GM23338 (cell line): ENCODE measurements around the gene BATF2. TPM values are rescaled to one million over a fixed set of nuclear protein-coding genes. Genes with fewer than 3 reads are reported as not detected.

Experiments used
- ATAC-seq: fragments of 200-7000 bp; cut with Tn5 transposase; 3 replicates; pipeline ENCODE4 v1.9.1; 2020
- DNase-seq: peaks from one replicate; pipeline ENCODE4 v3.0.0-alpha.2; 2015; ENCODE audit warnings: low spot score
- H2AFZ ChIP-seq: fragments of 200-600 bp; sonication (generic); 2 replicates; pipeline ENCODE4 v1.8.0; 2016; ENCODE audit warnings: antibody characterized with exemption, mild to moderate bottlenecking, moderate library complexity
- H3F3A ChIP-seq: fragments of 200-600 bp; sonication (generic); replicated peaks from 2 replicates; pipeline ENCODE4 v1.8.0; 2017; ENCODE audit warnings: antibody characterized with exemption, mixed run types, low read depth
- H3K27ac ChIP-seq: fragments of 200-600 bp; sonication (generic); 2 replicates; pipeline ENCODE4 v1.6.1; 2016; ENCODE audit warnings: low read depth
- H3K27me3 ChIP-seq: fragments of 200-600 bp; sonication (generic); 2 replicates; pipeline ENCODE4 v1.8.0; 2016; ENCODE audit warnings: mild to moderate bottlenecking, mixed run types, moderate library complexity; ENCODE audit not compliant: insufficient read depth
- H3K36me3 ChIP-seq: fragments of 200-600 bp; sonication (generic); 2 replicates; pipeline ENCODE4 v1.8.0; 2016; ENCODE audit warnings: mild to moderate bottlenecking; ENCODE audit not compliant: insufficient read depth
- H3K4me1 ChIP-seq: fragments of 200-600 bp; sonication (generic); 2 replicates; pipeline ENCODE4 v1.8.0; 2016; ENCODE audit warnings: mild to moderate bottlenecking, moderate library complexity; ENCODE audit not compliant: insufficient read depth
- H3K4me2 ChIP-seq: fragments of 200-600 bp; sonication (generic); 2 replicates; pipeline ENCODE4 v1.7.1; 2017; ENCODE audit warnings: mixed run types
- H3K4me3 ChIP-seq: fragments of 200-600 bp; sonication (generic); 2 replicates; pipeline ENCODE4 v1.6.1; 2016; ENCODE audit warnings: mixed run types
- H3K79me2 ChIP-seq: fragments of 200-600 bp; sonication (generic); replicated peaks from 2 replicates; pipeline ENCODE4 v1.8.0; 2017; ENCODE audit warnings: mild to moderate bottlenecking; ENCODE audit not compliant: insufficient read depth
- H3K9me2 ChIP-seq: fragments of 200-600 bp; sonication (generic); 2 replicates; pipeline ENCODE4 v1.8.0; 2017; ENCODE audit not compliant: insufficient read depth
- H4K20me1 ChIP-seq: fragments of 200-600 bp; sonication (generic); replicated peaks from 2 replicates; pipeline ENCODE4 v1.8.0; 2017; ENCODE audit warnings: mild to moderate bottlenecking; ENCODE audit not compliant: insufficient read depth
- H3K27ac Mint-ChIP-seq: 2 replicates; pipeline ENCODE4 v1.8.0; 2020; ENCODE audit warnings: inconsistent platforms, mild to moderate bottlenecking, moderate library complexity, mixed read lengths
- H3K27me3 Mint-ChIP-seq: 3 replicates; pipeline ENCODE4 v1.8.0; 2022; ENCODE audit warnings: low read depth, mild to moderate bottlenecking, moderate library complexity, mixed read lengths, inconsistent platforms; ENCODE audit not compliant: insufficient read depth, poor library complexity
- H3K36me3 Mint-ChIP-seq: 3 replicates; pipeline ENCODE4 v1.8.0; 2021; ENCODE audit warnings: low read depth, mild to moderate bottlenecking, inconsistent platforms, moderate library complexity, mixed read lengths
- H3K4me1 Mint-ChIP-seq: 3 replicates; pipeline ENCODE4 v1.8.0; 2020; ENCODE audit warnings: mild to moderate bottlenecking, inconsistent platforms, mixed read lengths
- H3K4me3 Mint-ChIP-seq: 3 replicates; pipeline ENCODE4 v1.8.0; 2021; ENCODE audit warnings: moderate library complexity, mild to moderate bottlenecking, inconsistent platforms, mixed read lengths
- H3K9me3 Mint-ChIP-seq: 3 replicates; pipeline ENCODE4 v1.8.0; 2020; ENCODE audit warnings: moderate library complexity, mild to moderate bottlenecking, inconsistent platforms, mixed read lengths
- EZH2 ChIP-seq: fragments of 200-600 bp; sonication (generic); IDR thresholded peaks from one replicate; pipeline ENCODE4 v1.8.0; 2017; ENCODE audit warnings: antibody characterized with exemption, mild to moderate bottlenecking, low read depth; ENCODE audit not compliant: unreplicated experiment
- JUNB ChIP-seq: IDR thresholded peaks from one replicate; pipeline ENCODE4 v1.6.1; 2016; ENCODE audit warnings: antibody characterized with exemption; ENCODE audit not compliant: unreplicated experiment
- NANOG ChIP-seq: IDR thresholded peaks from 2 replicates; pipeline ENCODE4 v1.6.1; 2016; ENCODE audit warnings: antibody characterized with exemption, borderline replicate concordance
- POLR2AphosphoS5 ChIP-seq: IDR thresholded peaks from 2 replicates; pipeline ENCODE4 v1.6.1; 2016; ENCODE audit warnings: antibody characterized with exemption, low read depth
- STAT1 ChIP-seq: IDR thresholded peaks from one replicate; pipeline ENCODE4 v1.6.1; 2016; ENCODE audit warnings: antibody characterized with exemption; ENCODE audit not compliant: unreplicated experiment
- ZNF114 ChIP-seq: fragments of 250-450 bp; sonication (Bioruptor Pico); IDR thresholded peaks from 2 replicates; pipeline ENCODE4 v1.5.0; 2020; ENCODE audit warnings: mild to moderate bottlenecking, moderate library complexity
- ZNF331 ChIP-seq: fragments of 250-450 bp; sonication (Bioruptor Pico); IDR thresholded peaks from 2 replicates; pipeline ENCODE4 v1.5.0; 2020; ENCODE audit warnings: low read depth, mild to moderate bottlenecking, moderate library complexity
- polyA plus RNA-seq: library from polyadenylated mRNA; unstranded; fragments of >200 nt; fragmentation: Nextera tagmentation; extraction: Ambion mirVana; gene quantifications from 2 replicates; pipeline ENCODE4 v1.2.1, GENCODE V29; 2016
- total RNA-seq: library from RNA; depleted of rRNA; stranded (reverse); fragments of >200 nt; shearing (Covaris generic); gene quantifications from 2 replicates; pipeline ENCODE4 v1.2.3, GENCODE V29; 2014
- TF ChIP-seq, protein P1 (sequence below), 2 experiments: fragments of 200-600 bp in 1 of 2; sonication (generic) in 1 of 2; conservative IDR thresholded peaks; 2 replicates each; pipeline versions ENCODE4 v1.5.1 to v1.6.1; 2016 to 2017; ENCODE audit warnings: antibody characterized with exemption in 2 of 2, low read depth in 2 of 2, mild to moderate bottlenecking in 2 of 2, moderate library complexity in 1 of 2
- TF ChIP-seq, protein P2 (sequence below): IDR thresholded peaks from 2 replicates; pipeline ENCODE4 v1.6.1; 2016; ENCODE audit warnings: antibody characterized with exemption
- TF ChIP-seq, protein P3 (sequence below): fragments of 250-450 bp; sonication (Bioruptor Pico); IDR thresholded peaks from 2 replicates; pipeline ENCODE4 v1.5.0; 2020; ENCODE audit warnings: mild to moderate bottlenecking, moderate library complexity
- TF ChIP-seq, protein P4 (sequence below): IDR thresholded peaks from one replicate; pipeline ENCODE4 v1.6.1; 2018; ENCODE audit warnings: antibody characterized with exemption; ENCODE audit not compliant: unreplicated experiment

Gene BATF2
- total and polyA plus RNA-seq, 2 experiments from 2014 or later, result 0.53 to 1.6 TPM

DNA sequence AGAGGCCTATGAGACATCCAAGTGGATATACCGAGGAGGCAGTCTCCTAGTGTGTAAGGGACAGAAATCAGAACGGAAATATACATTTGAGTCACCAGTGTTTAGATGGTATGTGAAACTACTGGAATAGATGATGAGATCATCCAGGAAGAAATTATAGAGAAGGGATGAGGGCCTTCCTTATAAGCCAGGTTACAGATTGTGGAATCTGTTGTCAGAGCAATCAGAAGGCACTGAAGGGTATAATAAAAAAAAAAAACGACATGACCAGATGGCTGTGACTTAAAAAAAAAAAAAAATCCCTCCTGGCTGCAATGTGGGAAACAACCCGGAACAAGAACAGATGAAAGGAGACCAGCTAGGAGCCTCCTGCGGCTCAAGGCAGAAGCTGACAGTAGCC, 27.6 kb downstream of the BATF2 start (continued):
- TF ChIP-seq JUNB (no peak), POLR2AphosphoS5 (no peak), NANOG (no peak), EZH2 (no peak), ZNF114 (no peak), STAT1 (no peak), ZNF331 (CRISPR knock-in tag) (no peak)
- TF ChIP-seq, protein P1, sequence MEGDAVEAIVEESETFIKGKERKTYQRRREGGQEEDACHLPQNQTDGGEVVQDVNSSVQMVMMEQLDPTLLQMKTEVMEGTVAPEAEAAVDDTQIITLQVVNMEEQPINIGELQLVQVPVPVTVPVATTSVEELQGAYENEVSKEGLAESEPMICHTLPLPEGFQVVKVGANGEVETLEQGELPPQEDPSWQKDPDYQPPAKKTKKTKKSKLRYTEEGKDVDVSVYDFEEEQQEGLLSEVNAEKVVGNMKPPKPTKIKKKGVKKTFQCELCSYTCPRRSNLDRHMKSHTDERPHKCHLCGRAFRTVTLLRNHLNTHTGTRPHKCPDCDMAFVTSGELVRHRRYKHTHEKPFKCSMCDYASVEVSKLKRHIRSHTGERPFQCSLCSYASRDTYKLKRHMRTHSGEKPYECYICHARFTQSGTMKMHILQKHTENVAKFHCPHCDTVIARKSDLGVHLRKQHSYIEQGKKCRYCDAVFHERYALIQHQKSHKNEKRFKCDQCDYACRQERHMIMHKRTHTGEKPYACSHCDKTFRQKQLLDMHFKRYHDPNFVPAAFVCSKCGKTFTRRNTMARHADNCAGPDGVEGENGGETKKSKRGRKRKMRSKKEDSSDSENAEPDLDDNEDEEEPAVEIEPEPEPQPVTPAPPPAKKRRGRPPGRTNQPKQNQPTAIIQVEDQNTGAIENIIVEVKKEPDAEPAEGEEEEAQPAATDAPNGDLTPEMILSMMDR (conservative IDR thresholded peaks at IDR 0.05; ENCODE audit: low read depth in 2 of 2), result no peak
- TF ChIP-seq, protein P2, sequence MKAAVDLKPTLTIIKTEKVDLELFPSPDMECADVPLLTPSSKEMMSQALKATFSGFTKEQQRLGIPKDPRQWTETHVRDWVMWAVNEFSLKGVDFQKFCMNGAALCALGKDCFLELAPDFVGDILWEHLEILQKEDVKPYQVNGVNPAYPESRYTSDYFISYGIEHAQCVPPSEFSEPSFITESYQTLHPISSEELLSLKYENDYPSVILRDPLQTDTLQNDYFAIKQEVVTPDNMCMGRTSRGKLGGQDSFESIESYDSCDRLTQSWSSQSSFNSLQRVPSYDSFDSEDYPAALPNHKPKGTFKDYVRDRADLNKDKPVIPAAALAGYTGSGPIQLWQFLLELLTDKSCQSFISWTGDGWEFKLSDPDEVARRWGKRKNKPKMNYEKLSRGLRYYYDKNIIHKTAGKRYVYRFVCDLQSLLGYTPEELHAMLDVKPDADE, result no peak

DNA sequence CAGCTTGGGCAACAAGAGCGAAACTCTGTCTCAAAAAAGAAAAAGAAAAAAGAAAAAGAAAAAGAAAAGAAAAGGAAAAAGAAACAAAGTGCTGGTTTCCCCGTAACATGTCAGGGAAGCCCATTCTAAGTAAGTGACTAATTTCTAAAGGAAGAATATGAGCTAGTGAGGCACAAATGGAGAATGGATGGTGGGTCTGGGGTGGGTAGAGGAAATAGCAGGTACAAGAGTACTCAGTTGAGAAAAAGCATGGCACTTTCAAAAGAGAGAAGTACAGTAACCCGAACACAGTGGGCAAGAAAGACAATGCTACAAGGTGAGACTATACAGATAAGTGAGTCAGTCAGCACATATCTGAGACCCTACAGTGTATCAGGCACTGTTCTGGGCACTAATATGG, 29.4 kb downstream of the BATF2 start:
- Histone ChIP-seq H3K9me2 (no peaks in the 10 kb centered on the region), H3K4me1 (no peaks in the 10 kb centered on the region), H3K36me3 (no peaks in the 10 kb centered on the region), H3K27me3 (peaks cover 19% of the 10 kb centered on the region), H3K4me3 (no peak overlapping the region), H3K79me2 (no peaks in the 10 kb centered on the region), H2AFZ (no peak overlapping the region), H4K20me1 (no peaks in the 10 kb centered on the region; the same call in 1 of the 2 replicates), H3K4me2 (no peak overlapping the region), H3F3A (no peaks in the 10 kb centered on the region), H3K27ac (no peak overlapping the region)
- Mint-ChIP-seq H3K27ac (no peak overlapping the region), H3K27me3 (peaks cover 13% of the 10 kb centered on the region), H3K4me1 (no peaks in the 10 kb centered on the region), H3K4me3 (no peak overlapping the region), H3K36me3 (no peaks in the 10 kb centered on the region), H3K9me3 (peaks cover 3% of the 10 kb centered on the region; the same call in 1 of the 3 replicates)
- DNase-seq (no peak), ATAC-seq (no peak)
- TF ChIP-seq, protein P3, sequence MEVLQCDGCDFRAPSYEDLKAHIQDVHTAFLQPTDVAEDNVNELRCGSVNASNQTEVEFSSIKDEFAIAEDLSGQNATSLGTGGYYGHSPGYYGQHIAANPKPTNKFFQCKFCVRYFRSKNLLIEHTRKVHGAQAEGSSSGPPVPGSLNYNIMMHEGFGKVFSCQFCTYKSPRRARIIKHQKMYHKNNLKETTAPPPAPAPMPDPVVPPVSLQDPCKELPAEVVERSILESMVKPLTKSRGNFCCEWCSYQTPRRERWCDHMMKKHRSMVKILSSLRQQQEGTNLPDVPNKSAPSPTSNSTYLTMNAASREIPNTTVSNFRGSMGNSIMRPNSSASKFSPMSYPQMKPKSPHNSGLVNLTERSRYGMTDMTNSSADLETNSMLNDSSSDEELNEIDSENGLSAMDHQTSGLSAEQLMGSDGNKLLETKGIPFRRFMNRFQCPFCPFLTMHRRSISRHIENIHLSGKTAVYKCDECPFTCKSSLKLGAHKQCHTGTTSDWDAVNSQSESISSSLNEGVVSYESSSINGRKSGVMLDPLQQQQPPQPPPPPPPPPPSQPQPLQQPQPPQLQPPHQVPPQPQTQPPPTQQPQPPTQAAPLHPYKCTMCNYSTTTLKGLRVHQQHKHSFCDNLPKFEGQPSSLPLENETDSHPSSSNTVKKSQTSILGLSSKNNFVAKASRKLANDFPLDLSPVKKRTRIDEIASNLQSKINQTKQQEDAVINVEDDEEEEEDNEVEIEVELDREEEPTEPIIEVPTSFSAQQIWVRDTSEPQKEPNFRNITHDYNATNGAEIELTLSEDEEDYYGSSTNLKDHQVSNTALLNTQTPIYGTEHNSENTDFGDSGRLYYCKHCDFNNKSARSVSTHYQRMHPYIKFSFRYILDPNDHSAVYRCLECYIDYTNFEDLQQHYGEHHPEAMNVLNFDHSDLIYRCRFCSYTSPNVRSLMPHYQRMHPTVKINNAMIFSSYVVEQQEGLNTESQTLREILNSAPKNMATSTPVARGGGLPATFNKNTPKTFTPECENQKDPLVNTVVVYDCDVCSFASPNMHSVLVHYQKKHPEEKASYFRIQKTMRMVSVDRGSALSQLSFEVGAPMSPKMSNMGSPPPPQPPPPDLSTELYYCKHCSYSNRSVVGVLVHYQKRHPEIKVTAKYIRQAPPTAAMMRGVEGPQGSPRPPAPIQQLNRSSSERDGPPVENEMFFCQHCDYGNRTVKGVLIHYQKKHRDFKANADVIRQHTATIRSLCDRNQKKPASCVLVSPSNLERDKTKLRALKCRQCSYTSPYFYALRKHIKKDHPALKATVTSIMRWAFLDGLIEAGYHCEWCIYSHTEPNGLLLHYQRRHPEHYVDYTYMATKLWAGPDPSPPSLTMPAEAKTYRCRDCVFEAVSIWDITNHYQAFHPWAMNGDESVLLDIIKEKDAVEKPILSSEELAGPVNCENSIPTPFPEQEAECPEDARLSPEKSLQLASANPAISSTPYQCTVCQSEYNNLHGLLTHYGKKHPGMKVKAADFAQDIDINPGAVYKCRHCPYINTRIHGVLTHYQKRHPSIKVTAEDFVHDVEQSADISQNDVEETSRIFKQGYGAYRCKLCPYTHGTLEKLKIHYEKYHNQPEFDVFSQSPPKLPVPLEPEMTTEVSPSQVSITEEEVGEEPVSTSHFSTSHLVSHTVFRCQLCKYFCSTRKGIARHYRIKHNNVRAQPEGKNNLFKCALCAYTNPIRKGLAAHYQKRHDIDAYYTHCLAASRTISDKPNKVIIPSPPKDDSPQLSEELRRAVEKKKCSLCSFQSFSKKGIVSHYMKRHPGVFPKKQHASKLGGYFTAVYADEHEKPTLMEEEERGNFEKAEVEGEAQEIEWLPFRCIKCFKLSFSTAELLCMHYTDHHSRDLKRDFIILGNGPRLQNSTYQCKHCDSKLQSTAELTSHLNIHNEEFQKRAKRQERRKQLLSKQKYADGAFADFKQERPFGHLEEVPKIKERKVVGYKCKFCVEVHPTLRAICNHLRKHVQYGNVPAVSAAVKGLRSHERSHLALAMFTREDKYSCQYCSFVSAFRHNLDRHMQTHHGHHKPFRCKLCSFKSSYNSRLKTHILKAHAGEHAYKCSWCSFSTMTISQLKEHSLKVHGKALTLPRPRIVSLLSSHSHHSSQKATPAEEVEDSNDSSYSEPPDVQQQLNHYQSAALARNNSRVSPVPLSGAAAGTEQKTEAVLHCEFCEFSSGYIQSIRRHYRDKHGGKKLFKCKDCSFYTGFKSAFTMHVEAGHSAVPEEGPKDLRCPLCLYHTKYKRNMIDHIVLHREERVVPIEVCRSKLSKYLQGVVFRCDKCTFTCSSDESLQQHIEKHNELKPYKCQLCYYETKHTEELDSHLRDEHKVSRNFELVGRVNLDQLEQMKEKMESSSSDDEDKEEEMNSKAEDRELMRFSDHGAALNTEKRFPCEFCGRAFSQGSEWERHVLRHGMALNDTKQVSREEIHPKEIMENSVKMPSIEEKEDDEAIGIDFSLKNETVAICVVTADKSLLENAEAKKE (CRISPR knock-in tag), result no peak
- TF ChIP-seq, protein P1 (conservative IDR thresholded peaks at IDR 0.05; ENCODE audit: low read depth in 2 of 2), result no peak
- TF ChIP-seq, protein P4, sequence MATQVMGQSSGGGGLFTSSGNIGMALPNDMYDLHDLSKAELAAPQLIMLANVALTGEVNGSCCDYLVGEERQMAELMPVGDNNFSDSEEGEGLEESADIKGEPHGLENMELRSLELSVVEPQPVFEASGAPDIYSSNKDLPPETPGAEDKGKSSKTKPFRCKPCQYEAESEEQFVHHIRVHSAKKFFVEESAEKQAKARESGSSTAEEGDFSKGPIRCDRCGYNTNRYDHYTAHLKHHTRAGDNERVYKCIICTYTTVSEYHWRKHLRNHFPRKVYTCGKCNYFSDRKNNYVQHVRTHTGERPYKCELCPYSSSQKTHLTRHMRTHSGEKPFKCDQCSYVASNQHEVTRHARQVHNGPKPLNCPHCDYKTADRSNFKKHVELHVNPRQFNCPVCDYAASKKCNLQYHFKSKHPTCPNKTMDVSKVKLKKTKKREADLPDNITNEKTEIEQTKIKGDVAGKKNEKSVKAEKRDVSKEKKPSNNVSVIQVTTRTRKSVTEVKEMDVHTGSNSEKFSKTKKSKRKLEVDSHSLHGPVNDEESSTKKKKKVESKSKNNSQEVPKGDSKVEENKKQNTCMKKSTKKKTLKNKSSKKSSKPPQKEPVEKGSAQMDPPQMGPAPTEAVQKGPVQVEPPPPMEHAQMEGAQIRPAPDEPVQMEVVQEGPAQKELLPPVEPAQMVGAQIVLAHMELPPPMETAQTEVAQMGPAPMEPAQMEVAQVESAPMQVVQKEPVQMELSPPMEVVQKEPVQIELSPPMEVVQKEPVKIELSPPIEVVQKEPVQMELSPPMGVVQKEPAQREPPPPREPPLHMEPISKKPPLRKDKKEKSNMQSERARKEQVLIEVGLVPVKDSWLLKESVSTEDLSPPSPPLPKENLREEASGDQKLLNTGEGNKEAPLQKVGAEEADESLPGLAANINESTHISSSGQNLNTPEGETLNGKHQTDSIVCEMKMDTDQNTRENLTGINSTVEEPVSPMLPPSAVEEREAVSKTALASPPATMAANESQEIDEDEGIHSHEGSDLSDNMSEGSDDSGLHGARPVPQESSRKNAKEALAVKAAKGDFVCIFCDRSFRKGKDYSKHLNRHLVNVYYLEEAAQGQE, result no peak
- TF ChIP-seq ZNF114 (no peak), POLR2AphosphoS5 (no peak)
